Panc1 (cell line): ENCODE measurements around the gene SPATA21. TPM values are rescaled to one million over a fixed set of nuclear protein-coding genes. Genes with fewer than 3 reads are reported as not detected.
"Not testable (repeated sequence)": the region's sequence is repeated elsewhere in the genome, so short reads cannot be mapped to it uniquely, and the experiment has no call there.

Experiments used
- ATAC-seq: fragments of 200-7000 bp; cut with Tn5 transposase; 2 replicates; pipeline ENCODE4 v1.9.1; 2020; ENCODE audit warnings: mild to moderate bottlenecking, moderate library complexity
- BruUV-seq: library from RNA; stranded (reverse); fragments of 400-500 nt; replicated peaks from 2 replicates; lab custom pipeline; 2021; lab: Mats Ljungman, UMichigan
- CTCF ChIA-PET: fragments of 300-600 bp; sonication (Branson Sonifier 250); formaldehyde crosslinking; loops from one replicate; lab custom pipeline; 2022; ENCODE audit warnings: antibody characterized with exemption; lab: Charles Lee
- POLR2A ChIA-PET: fragments of 300-600 bp; sonication (Branson Sonifier 250); formaldehyde crosslinking; loops from one replicate; lab custom pipeline; 2022; ENCODE audit warnings: antibody characterized with exemption; lab: Charles Lee
- DNase-seq: peaks from one replicate; pipeline ENCODE4 v3.0.0-alpha.2; 2010; ENCODE audit warnings: low read depth, low spot score
- H3K27ac ChIP-seq: 2 replicates; pipeline ENCODE4 v1.5.1; 2011; ENCODE audit warnings: mild to moderate bottlenecking, low read length, inconsistent platforms
- H3K27me3 ChIP-seq: fragments of 200-500 bp; sonication (Bioruptor generic); 2 replicates; pipeline ENCODE4 v1.6.0; 2014; ENCODE audit warnings: low read length, inconsistent platforms; ENCODE audit not compliant: control insufficient read depth, insufficient read depth
- H3K36me3 ChIP-seq: fragments of 200-500 bp; sonication (Bioruptor generic); 2 replicates; pipeline ENCODE4 v1.5.1; 2014; ENCODE audit warnings: inconsistent platforms, mild to moderate bottlenecking, low read length, moderate library complexity; ENCODE audit not compliant: control insufficient read depth, insufficient read depth
- H3K4me1 ChIP-seq: 2 replicates; pipeline ENCODE4 v1.5.1; 2011; ENCODE audit warnings: inconsistent platforms, mild to moderate bottlenecking, low read length, moderate library complexity; ENCODE audit not compliant: control insufficient read depth, insufficient read depth
- H3K4me3 ChIP-seq, 2 experiments: 2 replicates each; pipeline ENCODE4 v1.5.1; 2011 to 2012; ENCODE audit warnings: low read depth in 2 of 2, low read length in 2 of 2, mild to moderate bottlenecking in 2 of 2, inconsistent platforms in 1 of 2, moderate library complexity in 1 of 2
- H3K9me3 ChIP-seq: fragments of 200-500 bp; sonication (Bioruptor generic); 2 replicates; pipeline ENCODE4 v1.5.1; 2014; ENCODE audit warnings: low read depth, mild to moderate bottlenecking, inconsistent platforms, low read length, moderate library complexity; ENCODE audit not compliant: control insufficient read depth, insufficient read depth
- CTCF ChIP-seq: fragments of 450-650 bp; IDR thresholded peaks from 2 replicates; pipeline ENCODE4 v1.5.1; 2017; ENCODE audit warnings: mild to moderate bottlenecking
- POLR2AphosphoS5 ChIP-seq: IDR thresholded peaks from 2 replicates; pipeline ENCODE4 v1.6.1; 2012; ENCODE audit warnings: mild to moderate bottlenecking, low read depth, low read length, moderate library complexity
- REST ChIP-seq, 2 experiments: IDR thresholded peaks; 2 replicates each; pipeline ENCODE4 v1.6.1; 2011 to 2012; ENCODE audit warnings: low read depth in 2 of 2, control low read depth in 1 of 2, low read length in 1 of 2, mild to moderate bottlenecking in 1 of 2, moderate library complexity in 1 of 2; ENCODE audit not compliant: insufficient read depth in 1 of 2
- SIN3A ChIP-seq: IDR thresholded peaks from 2 replicates; pipeline ENCODE4 v1.6.1; 2012; ENCODE audit warnings: low read depth, mild to moderate bottlenecking, low read length, moderate library complexity, borderline replicate concordance; ENCODE audit not compliant: insufficient read depth
- TCF7L2 ChIP-seq: IDR thresholded peaks from 2 replicates; pipeline ENCODE4 v1.6.1; 2011; ENCODE audit warnings: mild to moderate bottlenecking, low read depth, low read length, inconsistent platforms
- in situ Hi-C: cut with HindIII; loops from 2 replicates; pipeline ENCODE4 v1.10.0; 2016; ENCODE audit warnings: low sequenced_read_pairs, low pct_unique_long_range_greater_than_20kb
- intact Hi-C: fragments of 100-400 bp; cut with micrococcal nuclease; formaldehyde crosslinking; loops from one replicate; pipeline ENCODE4 v1.10.0; 2022; ENCODE audit not compliant: unreplicated experiment
- total RNA-seq: library from RNA; stranded (reverse); gene quantifications from one replicate; pipeline ENCODE4 v1.2.1, GENCODE V29; 2021; ENCODE audit not compliant: unreplicated experiment

Gene SPATA21
- total RNA-seq, 1 experiment from 2014 or later = not detected

GRCh38 chr1:16367258-16367967 is 69.8 kb downstream of the SPATA21 start:
- ChIA-PET POLR2A (interaction anchor here (1.0 kb wide), 1 partner anchor 92 kb away, joined by 4 read pairs; no protein-coding TSS in a partner anchor), CTCF (no interaction called here)
- no peak for DNase-seq
- TF ChIP-seq POLR2AphosphoS5 (peak; percentile 89; the same call in 1 of the 2 replicates), TCF7L2 (no peak), REST (IDR thresholded peaks at IDR 0.05; ENCODE audit: insufficient read depth in 1 of 2, low read depth in 2 of 2, low read length in 1 of 2) (no peak), SIN3A (peak; percentile 80)
- peaks cover 4% of the 10 kb centered on the region; the same call in 1 of the 2 replicates for H3K36me3 ChIP-seq
- H3K4me3 ChIP-seq = peak overlapping the region; percentile 84 to 96
- H3K27ac ChIP-seq = peak overlapping the region; percentile 95
- peaks cover 25% of the 10 kb centered on the region for H3K4me1 ChIP-seq
- in situ Hi-C loops (no loop called here), intact Hi-C loops (no loop called here)
- no peaks in the 10 kb centered on the region for H3K9me3 ChIP-seq
- ATAC-seq = peak; percentile 91
- H3K27me3 ChIP-seq = no peaks in the 10 kb centered on the region
- BruUV-seq = TSS peak; percentile 81

GRCh38 chr1:16366722-16367257 is 70.4 kb downstream of the SPATA21 start, which contains the start of gene SZRD1:
Gene SZRD1 (plus strand): TSS chr1:16367242. CDS start chr1:16367258, 16 bp downstream.
- TF ChIP-seq TCF7L2 (peak; percentile 49; the same call in 1 of the 2 replicates), CTCF (no peak)
- no peaks in the 10 kb centered on the region for H3K27me3 ChIP-seq
- in situ Hi-C loops = no loop called here
- ATAC-seq (peak; percentile 93), DNase-seq (peak; percentile 99)
- H3K9me3 ChIP-seq = no peaks in the 10 kb centered on the region
- H3K4me1 ChIP-seq = peaks cover 20% of the 10 kb centered on the region
- peak within 1 kb of the TSS; percentile 95 for H3K27ac ChIP-seq
- peaks cover 4% of the 10 kb centered on the region; the same call in 1 of the 2 replicates for H3K36me3 ChIP-seq
- POLR2A ChIA-PET = interaction anchor here (0.7 to 1.0 kb wide), 2 partner anchors 91 to 118 kb away, joined by 4 to 5 read pairs; no protein-coding TSS in a partner anchor
- CTCF ChIA-PET = no interaction called here
- no TSS peak for BruUV-seq
- intact Hi-C loops = no loop called here
- H3K4me3 ChIP-seq = peak within 1 kb of the TSS; percentile 84 to 96

GRCh38 chr1:16365146-16365498 is 72.1 kb downstream of the SPATA21 start:
- ATAC-seq, H3K27me3 ChIP-seq, intact Hi-C loops, CTCF ChIA-PET, H3K9me3 ChIP-seq, H3K36me3 ChIP-seq, H3K27ac ChIP-seq, BruUV-seq, in situ Hi-C loops, H3K4me3 ChIP-seq, DNase-seq: not testable (repeated sequence)
- POLR2A ChIA-PET = interaction anchor here (0.7 kb wide), 1 partner anchor 130 kb away, joined by 7 read pairs; no protein-coding TSS in a partner anchor
- peaks cover 14% of the 10 kb centered on the region; the same call in 1 of the 2 replicates for H3K4me1 ChIP-seq
